KBM-7 (cell line): ENCODE measurements around the gene RFX8.
"Not testable (repeated sequence)": the region's sequence is repeated elsewhere in the genome, so short reads cannot be mapped to it uniquely, and the experiment has no call there.

Experiments
- DNase-seq: peaks from one replicate; pipeline ENCODE4 v3.0.0-alpha.2; 2015
- in situ Hi-C: fragments of 300-500 bp; cut with MboI; formaldehyde crosslinking; loops from 2 replicates; pipeline ENCODE4 v1.14.3; 2020; ENCODE audit warnings: low sequenced_read_pairs, low pct_unique_long_range_greater_than_20kb, mixed read lengths

The RFX8 gene

DNA sequence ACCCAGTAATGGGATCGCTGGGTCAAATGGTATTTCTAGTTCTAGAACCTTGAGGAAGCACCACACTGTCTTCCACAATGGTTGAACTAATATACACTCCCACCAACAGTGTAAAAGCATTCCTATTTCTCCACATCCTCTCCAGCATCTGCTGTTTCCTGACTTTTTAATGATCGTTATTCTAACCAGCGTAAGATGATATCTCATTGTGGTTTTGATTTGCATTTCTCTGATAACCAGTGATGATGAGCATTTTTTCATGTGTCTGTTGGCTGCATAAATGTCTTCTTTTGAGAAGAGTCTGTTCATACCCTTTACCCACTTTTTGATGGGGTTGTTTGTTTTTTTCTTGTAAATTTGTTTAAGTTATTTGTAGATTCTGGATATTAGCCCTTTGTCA lies 20.5 kb downstream of the RFX8 start:
- in situ Hi-C loops, DNase-seq: not testable (repeated sequence)

DNA sequence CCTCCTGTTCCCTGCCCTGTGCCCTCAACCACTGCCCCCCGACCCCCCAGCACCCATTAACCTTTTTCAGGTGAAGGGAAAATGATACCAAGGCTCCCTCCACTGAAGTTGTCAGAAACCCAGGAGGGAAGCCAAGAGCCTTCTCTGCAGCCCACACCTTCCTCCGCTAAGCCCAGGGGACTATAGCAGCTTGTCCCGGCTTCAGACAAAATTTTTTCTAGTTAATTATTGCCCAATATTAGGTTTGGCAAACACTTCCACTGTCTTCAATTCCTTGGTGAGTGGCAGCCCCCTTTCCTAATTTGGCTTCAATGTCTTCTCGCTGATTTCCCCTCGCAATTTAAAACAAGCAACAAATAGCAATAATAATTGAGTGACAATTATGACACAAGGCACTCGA lies 23.9 kb downstream of the RFX8 start:
- in situ Hi-C loops: no loop called here
- DNase-seq: no peak

DNA sequence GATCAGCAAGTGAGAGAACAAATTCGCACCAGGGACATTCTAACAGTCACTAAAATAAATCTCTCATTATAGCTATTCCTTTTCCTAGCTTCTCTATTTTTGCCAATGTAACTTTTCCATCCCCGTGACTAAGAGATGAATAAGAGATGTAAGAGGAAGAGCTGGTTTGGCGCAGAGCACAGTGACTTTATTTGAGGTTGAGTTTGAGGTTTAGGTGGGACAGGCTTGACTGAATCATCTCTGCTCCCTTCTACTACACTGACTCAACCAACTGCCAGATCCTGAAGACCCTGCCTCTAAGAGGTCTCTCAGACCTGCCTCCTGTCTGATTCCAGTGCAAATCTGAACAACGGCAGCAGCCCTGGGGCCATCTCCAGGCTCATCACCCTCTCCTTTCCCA lies 28.0 kb downstream of the RFX8 start:
- in situ Hi-C loops: no loop called here
- peak; percentile 71 for DNase-seq

DNA sequence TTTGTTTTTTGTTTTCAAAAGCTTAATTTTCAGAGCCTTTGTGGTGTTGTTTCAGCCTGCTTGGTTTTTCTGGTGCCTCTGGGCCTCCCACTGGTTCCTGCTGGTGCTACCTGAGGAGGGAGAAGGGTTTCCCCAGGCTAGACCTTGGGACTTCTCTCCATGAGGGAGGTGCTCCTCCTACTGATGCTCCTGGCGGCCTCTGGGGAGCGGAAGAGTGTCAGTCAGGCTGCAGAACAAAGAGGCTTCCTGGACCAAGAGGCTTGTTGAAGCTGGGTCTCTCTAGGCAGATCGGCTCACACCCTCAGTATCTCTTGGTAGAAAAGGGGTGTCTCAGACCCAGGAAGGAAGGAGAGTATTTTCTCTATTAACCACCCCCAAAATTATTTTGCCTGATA lies 32.2 kb downstream of the RFX8 start:
- no peak for DNase-seq
- in situ Hi-C loops: no loop called here

DNA sequence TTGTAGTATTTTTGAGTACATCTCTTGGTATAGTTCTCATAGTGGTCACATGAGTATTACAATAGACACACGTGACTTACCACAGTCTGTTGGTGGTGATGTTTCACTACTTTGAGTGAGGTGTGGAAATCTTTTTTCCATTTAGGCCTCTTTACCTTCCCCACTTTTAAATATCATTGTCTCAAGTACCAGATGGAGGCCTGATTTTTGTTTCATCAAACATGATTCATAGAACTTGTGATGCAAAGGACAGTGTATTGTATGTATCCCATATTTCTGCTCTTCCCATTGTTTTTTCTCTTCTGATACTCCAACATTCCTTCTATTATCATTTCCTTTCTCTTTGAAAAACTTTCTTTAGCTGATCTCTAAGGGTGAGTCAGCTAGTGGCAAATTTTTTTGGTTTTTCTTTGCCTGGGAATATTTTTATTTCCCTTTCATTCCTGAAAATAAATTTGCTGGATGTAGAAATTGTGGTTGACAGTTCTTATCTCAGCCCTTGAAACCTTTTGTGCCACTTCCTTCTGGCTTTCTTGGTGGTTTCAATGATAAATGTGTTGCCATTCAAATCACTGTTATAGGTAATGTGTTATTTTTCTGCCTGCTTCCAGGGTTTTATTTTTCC lies 32.8 kb downstream of the RFX8 start:
- no peak for DNase-seq
- in situ Hi-C loops: no loop called here

DNA sequence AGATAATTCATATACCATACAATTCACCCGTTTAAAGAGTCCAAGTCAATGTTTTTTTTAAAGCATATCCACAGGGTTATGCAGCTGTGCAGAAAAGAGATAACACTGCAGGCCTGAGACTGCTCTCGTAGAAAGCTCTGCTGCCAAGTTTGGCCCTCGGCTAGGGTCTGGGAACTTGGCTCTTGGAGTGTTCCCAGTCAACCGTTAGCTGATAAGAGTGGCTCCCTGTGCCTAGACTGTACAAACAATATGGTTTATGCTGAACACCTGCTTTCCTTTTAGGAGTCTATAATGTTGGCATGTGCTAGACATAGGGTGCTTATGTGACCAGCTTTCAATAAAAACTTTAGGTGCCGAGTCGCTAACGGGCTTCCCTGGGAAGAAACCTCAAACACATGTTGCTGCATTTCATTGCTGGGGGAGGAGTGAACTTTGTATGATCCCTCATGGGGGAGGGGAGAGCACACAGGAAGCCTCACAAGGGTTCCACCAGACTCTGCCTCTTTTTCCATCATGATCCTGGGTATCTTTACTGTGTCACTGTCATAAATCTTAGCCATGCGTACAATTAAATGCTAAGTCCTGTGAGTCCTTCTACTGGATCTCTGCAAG lies 34.7 kb downstream of the RFX8 start:
- DNase-seq: no peak
- in situ Hi-C loops: no loop called here

DNA sequence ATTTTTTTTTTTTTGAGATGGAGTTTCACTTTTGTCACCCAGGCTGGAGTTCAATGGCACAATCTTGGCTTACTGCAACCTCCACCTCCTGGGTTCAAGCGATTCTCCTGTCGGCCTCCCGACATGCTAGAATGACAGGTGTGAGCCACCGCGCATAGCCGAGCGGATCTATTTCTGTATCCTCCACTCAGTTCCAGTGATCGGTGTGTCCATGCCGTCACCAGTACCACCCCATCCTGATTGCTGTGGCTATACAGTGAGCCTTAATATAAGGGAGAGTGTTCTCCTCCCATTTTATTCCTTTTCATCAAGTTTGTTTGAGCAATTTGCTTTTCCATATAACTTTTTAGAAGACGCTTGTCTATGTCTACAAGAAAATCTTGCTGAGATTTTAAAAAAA lies 35.2 kb downstream of the RFX8 start:
- no peak for DNase-seq
- in situ Hi-C loops: no loop called here

DNA sequence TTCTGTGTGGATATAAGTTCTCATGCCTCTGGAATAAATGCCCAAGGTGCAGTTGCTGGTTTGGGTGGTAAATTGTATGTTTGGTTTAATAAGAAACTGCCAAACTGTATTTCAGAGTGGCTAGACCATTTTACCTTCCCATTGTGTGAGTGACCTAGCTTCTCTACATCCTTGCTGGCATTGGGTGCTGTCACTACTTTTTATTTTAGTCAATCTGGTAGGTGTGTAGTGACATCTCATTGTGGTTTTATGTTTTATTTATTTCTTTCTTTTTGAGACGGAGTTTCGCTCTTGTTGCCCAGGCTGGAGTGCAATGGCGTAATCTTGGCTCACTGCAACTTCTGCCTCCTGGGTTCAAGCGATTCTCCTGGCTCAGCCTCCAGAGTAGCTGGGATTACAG lies 36.4 kb downstream of the RFX8 start:
- in situ Hi-C loops: not testable (repeated sequence)

DNA sequence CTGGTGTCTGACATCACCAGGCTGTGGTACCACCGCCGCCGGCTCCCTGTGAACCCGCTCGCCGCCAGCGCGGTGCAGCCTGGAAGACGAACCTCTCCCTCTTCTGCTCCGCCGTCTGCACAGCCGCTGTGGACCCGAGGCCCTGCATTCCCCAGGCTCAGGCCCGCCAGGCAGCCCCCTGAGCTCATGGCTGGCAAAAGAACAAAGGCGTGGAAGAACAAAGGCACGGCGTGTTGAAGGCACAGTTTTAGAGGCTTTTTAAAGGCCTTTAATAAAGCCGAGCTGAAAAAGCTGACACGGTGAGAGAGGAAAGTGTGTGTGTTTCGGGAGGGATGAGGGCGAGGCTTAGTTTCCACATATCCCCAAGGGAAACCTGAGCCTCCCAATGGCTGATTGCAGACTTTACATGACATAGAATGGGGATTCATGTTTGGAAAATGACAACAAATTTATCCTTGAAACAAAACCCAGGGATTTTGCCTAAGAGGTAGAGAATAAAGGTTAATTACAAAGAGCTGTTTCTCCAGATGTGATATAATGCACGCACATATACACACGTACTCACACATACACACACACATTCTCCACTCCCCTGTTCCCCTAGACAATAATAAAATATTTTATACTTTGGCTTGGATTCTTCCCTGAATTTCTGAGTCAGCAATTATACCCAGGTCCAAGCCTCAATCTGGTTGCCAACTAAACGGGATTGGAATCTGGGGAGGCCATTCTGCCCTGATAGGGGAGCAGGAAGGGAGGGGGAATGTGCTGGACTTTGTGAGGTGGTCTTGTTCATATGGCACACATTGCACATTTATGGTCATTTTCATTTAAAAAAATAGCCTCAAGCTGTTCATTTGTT lies 39.7 kb downstream of the RFX8 start:
- no peak for DNase-seq

More for the DNA sequence above, 36.4 kb downstream of the RFX8 start:
- not testable (repeated sequence) for DNase-seq

DNA sequence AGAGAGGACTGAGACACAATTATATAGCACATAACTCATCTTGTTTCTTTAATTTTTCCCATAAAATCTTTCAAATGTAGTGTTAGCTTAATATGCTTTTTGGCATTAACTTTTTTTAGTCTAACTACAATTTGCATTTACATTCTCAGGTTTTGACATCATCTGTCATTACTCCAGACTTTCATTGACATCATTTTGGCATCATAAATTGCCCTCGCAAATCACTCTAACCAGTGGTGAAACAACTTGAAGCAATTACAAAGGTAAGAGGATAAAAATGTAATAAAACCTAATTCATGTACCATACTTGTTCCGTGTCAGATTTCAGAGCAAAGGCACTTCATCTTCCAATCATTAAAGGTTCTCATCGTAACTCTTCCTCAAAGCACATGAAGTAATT lies 41.4 kb downstream of the RFX8 start:
- no peak for DNase-seq
- in situ Hi-C loops: no loop called here

More for the DNA sequence above, 39.7 kb downstream of the RFX8 start:
- in situ Hi-C loops: no loop called here

DNA sequence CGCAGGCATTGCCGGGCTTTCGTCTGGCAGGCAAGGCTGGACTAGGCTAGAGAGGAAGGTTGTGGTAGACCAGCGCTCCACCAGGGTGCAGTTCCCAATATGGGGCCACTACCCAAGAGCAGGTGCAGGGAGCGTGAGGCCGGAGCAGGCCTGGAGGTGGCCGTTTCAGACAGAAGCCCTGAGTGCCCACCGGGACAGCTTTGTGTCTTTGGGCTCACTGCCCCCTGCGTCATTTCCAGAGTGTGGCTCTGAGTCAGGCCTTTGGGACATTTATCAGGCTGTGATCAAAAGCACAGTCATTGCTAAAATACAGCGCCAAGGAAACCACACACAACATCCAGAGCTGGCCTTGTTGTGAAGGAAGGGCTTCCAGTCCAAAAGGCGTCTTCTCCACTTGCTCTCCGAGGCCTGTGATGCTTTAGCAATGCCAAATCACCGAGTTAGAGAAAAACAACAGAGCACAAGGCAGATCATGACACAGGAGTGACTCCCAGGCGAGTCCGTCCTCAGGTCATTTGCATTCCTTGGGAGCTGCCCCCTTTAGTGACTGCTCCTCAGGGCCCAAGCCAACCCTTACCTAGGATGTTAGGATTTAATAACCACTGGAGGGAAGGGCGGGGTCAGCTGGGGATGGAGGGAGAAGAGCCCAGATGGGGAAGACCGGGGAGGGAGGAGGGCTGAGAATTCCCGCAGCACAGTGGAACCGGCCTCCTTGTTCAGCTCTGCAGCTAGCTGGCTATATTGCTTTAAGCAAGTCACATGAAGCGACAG lies 42.3 kb downstream of the RFX8 start:
- in situ Hi-C loops: no loop called here
- no peak for DNase-seq

DNA sequence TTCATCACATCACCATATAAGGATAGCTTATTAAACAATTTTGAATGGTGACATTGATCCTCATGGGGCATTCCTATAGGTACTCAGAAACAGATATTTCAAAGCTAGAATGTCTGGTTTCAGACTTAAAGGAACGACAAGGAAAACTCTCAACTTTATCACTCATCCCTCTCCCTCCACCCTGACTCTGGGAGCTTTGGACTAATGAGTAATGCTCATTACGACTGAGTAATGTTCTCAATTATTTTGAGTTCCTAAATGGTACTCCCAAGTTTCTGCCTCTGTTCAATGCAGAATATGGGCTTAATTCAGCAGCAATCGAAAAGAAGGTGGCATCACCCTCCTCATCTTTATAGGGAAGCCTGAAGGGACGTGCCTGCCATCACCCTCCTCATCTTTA lies 43.4 kb downstream of the RFX8 start:
- no peak for DNase-seq
- in situ Hi-C loops: no loop called here

DNA sequence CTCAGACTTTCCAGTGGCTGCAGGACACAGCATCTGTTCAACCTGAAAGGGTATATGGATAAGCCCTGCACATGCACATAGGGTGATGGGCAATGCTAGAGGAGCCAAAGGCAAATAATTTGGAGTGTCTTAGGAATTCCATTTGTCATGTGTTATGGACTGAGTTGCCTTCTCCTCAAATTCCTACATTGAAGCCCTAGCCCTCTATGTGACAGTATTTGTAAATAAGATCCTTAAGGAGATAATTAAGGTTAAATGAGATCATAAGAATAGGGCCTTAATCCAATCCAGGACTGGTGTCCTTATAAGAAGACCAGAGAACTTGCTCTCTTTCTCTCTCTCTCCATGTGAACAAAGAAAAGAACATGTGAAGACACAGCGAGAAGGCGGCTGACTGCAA lies 44.8 kb downstream of the RFX8 start:
- DNase-seq: no peak
- in situ Hi-C loops: no loop called here

DNA sequence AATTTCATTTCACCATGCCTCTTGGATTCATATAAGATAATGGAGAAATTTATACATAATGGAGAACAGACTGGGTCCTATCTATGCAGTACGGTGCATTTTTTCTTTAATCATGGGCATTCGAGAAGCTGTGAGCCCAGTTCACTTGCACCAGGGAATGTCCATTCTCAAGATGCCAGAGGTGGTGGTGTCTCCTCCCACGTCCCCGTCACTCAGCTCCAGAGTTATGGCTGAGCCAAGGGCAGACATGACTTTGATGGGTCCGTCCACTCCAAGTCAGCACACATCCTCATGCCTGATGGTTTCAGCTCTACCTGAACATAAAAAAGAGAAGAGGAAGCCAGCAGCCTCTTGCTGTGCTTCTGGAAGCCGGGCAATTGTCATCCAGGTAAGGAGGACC lies 45.5 kb downstream of the RFX8 start:
- in situ Hi-C loops: no loop called here

DNA sequence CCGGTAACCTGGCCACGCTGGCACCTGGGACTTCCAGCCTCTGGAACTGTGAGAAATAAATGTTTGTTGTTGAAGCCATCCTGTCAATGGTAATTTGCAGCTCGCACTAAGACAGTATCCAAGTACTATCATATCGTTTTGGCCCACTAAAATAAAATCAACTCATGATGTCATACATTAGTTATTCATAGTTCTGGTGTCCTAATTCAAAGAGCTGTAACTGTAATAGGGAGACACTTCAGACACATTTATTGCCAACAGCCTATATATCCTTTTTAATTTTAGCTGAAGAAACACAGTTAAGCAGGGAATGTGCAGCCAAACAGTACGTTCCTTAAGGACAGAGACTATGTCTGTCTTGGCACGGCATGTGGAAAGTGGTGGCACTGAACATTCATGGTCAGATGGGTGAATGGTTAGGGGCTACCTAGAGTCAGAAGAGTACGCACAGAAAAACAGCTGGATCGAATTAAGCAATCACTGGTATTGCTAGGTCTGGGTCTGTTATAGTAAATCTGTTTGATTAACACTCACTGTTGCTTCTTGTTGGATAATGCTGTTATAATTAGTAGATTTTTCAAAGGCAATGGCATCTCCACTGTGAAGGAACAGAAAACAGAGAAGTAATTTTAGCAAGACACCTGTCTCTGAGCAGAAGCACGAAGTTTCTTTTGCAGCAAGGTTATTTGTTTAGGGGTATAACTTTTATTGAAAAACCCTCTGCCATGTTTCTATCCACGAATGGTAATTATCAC lies 46.3 kb downstream of the RFX8 start:
- in situ Hi-C loops: no loop called here
- DNase-seq: no peak

More for the DNA sequence above, 45.5 kb downstream of the RFX8 start:
- no peak for DNase-seq

DNA sequence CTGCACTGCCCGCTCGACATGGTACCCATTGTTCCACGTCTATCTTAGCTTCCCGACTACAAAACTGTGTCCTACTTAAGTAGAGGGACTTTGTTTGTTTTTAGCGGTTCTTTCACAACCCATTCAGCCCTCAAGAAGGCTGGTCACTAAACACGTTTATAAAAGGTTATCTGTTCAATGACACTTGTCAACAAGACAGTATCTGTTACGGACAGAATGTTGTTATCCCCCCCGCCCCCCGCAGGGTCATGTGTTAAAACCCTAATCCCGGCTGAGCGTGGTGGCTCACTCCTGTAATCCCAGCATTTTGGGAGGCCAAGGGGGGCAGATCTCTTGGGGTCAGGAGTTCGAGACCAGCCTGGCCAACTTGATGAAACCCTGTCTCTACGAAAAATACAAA lies 47.2 kb downstream of the RFX8 start:
- no peak for DNase-seq
- in situ Hi-C loops: no loop called here

DNA sequence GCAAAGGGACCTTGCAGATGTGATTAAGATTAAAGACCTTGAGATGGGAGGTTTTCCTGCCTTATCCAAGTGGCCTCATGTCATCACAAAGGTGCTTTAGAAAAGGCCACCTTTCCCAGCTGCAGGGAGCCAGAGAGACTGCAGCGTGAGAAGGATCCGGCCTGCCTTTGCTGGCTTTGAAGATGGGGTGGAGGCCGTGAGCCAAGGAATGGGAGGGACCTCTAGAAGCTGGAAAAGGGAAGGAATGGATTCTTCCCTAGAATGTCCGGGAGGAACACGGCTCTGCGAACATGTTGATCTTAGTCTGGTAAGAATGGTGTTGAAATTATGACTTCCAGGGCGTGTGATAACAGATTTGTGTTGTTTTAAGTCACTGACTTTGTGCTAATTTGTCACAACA lies 47.7 kb downstream of the RFX8 start:
- in situ Hi-C loops: no loop called here
- no peak for DNase-seq

DNA sequence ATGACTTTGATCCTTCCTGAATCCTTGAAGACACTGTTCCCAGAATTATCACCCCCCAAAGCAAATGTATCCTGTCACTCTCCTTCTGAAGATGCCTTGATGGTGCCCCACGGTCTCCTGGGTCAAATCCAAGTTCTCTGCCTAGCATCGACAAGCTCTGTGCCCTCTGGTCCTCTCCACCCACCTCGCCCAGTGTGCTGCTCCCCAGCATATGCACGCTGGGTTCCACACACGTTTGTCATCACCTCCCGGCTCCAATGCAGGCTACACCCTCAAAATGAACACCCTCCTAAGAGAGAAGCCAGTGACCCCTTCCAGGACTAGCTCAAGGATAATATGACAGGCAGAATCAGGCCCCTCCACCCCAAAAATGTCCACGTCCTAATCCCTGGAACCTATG lies 48.1 kb downstream of the RFX8 start:
- in situ Hi-C loops: no loop called here
- no peak for DNase-seq

DNA sequence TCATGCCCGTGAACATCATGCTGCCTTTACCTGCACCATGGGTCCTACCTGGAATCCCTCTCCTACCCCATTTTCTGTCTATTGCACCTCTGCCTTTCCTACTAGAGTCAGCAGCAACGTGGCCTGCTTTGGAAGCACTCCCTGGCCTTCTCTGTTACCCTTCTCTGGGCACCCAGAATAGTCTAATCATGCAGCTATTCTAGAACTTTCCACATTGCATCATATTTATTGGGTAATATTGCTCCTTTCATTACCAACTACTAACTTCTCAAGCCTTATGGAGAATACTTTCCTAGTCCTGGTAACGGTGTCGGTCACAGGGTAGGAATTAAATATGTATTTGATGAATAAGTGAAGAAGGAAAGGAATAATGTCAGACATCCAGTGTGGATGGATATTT lies 54.3 kb downstream of the RFX8 start:
- no peak for DNase-seq
- in situ Hi-C loops: no loop called here
